Activated T-cell treated with anti-CD3 and anti-CD28 coated beads for 1 hour (primary cell): ENCODE measurements around the gene UNC5A.

Source experiments
- DNase-seq: peaks from one replicate; pipeline ENCODE4 v3.0.0-alpha.2; 2020; ENCODE audit warnings: low read depth

UNC5A gene

GRCh38 chr5:176846335-176847140 lies 36.2 kb downstream of the UNC5A start:
- DNase-seq = no peak

GRCh38 chr5:176847148-176847547 lies 36.8 kb downstream of the UNC5A start:
- no peak for DNase-seq

- no peak for DNase-seq
Observed at GRCh38 chr5:176847726-176848290, 37.4 kb downstream of the UNC5A start.

- DNase-seq = no peak
Observed at GRCh38 chr5:176848651-176849050, 38.3 kb downstream of the UNC5A start.

GRCh38 chr5:176849611-176850227 lies 39.4 kb downstream of the UNC5A start:
- DNase-seq = no peak

GRCh38 chr5:176850371-176851245 lies 40.2 kb downstream of the UNC5A start:
- no peak for DNase-seq

GRCh38 chr5:176851380-176851779 lies 41.0 kb downstream of the UNC5A start:
- no peak for DNase-seq

GRCh38 chr5:176851871-176852658 lies 41.7 kb downstream of the UNC5A start:
- DNase-seq = no peak

GRCh38 chr5:176853151-176853778 lies 42.9 kb downstream of the UNC5A start:
- no peak for DNase-seq

GRCh38 chr5:176854164-176854563 lies 43.8 kb downstream of the UNC5A start:
- DNase-seq = no peak

- no peak for DNase-seq
Observed at GRCh38 chr5:176855598-176855997, 45.2 kb downstream of the UNC5A start.

GRCh38 chr5:176856746-176857145 lies 46.4 kb downstream of the UNC5A start:
- no peak for DNase-seq

- no peak for DNase-seq
Observed at GRCh38 chr5:176857216-176857893, 47.0 kb downstream of the UNC5A start.

- no peak for DNase-seq
Observed at GRCh38 chr5:176857894-176858273, 47.5 kb downstream of the UNC5A start.

- DNase-seq = no peak
Observed at GRCh38 chr5:176859916-176860315, 49.6 kb downstream of the UNC5A start.

- no peak for DNase-seq
Observed at GRCh38 chr5:176860381-176860780, 50.0 kb downstream of the UNC5A start.

- DNase-seq = no peak
Observed at GRCh38 chr5:176861276-176861675, 50.9 kb downstream of the UNC5A start.

- DNase-seq = no peak
Observed at GRCh38 chr5:176862330-176862995, 52.1 kb downstream of the UNC5A start.

- no peak for DNase-seq
Observed at GRCh38 chr5:176863041-176863764, 52.8 kb downstream of the UNC5A start.
